ENCODE data around the gene SOX10. TPM values are rescaled to one million over a fixed set of nuclear protein-coding genes. Genes with fewer than 3 reads are reported as not detected.
"Not testable (repeated sequence)": the region's sequence is repeated elsewhere in the genome, so short reads cannot be mapped to it uniquely, and the experiment has no call there.

SOX10 gene
- total RNA-seq, 2 experiments from 2014 or later: not detected

DNA sequence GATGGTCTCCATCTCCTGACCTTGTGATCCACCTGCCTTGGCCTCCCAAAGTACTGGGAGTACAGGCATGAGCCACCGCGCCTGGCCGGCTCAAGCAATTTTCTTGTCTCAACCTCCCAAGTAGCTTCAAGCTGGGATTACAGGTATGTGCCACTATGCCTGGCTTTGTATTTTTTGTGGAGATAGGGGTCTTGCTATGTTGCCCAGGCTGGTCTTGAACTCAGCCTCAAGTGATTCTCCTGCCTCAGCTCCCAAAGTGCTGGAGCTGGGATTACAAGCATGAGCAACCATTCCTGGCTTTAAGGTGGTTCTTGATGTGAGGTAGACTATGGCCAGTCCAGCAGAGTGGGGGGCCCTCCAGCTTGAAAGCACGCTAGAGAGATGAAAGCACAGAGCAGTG, 23.3 kb downstream of the SOX10 start:
- H3K9me3 Mint-ChIP-seq: no peaks in the 10 kb centered on the region
- H3K36me3 Mint-ChIP-seq: peaks cover 36% of the 10 kb centered on the region
- H3K4me1 Mint-ChIP-seq: peaks cover 13% of the 10 kb centered on the region
- H3K4me3 Mint-ChIP-seq: no peak overlapping the region
- no peak overlapping the region for H3K27ac Mint-ChIP-seq
- no peaks in the 10 kb centered on the region for H3K27me3 Mint-ChIP-seq
- no peak for DNase-seq

DNA sequence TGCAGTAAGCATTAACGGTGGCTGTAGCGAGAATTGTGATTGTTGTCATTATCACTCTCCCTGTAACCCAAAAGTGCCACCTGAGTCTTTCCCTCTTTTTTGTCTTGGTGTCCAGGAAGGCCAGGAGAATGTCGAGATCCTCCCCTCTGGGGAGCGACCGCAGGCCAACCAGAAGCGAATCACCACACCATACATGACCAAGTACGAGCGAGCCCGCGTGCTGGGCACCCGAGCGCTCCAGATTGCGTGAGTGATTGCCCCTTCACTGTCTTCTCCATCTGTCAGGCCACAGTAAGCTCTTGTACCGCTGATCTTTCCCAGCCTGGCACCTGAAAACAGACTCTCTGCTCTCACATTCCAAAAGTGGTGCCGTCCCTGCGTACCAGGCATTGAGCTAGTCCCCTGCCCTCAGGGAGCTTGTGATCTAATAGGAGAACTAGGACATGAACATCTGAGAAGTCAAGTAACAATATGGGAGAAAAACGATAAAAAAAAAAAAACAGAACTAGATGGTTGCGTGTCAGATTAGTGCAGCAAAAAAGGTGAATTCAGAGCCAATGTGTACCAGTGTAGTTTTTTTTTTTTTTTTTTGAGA, 25.0 kb downstream of the SOX10 start:
- DNase-seq: no peak
- Mint-ChIP-seq H3K4me1 (peaks cover 17% of the 10 kb centered on the region), H3K9me3 (no peaks in the 10 kb centered on the region), H3K27me3 (no peaks in the 10 kb centered on the region), H3K36me3 (peaks cover 33% of the 10 kb centered on the region), H3K27ac (no peak overlapping the region), H3K4me3 (no peak overlapping the region)

DNA sequence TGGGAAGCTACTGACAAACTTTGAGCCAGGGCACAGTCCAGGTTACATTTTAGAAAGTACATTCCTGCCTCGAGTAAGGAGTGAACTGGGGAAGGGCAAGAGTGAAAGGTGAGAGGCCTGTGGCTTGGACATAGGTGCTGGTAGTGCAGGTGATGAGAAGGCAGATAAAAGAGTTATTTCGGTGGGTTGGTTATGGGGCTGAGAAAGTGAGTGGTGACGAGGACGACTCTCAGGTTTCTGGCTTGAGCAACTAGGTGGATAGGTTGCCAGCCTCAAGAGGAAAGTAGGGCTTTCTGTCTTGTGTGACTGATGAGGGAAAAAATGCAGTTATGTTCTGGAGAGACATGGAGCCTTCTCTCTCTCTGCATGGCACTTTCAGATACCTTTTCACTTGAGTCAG, 27.1 kb downstream of the SOX10 start:
- Mint-ChIP-seq H3K9me3 (no peaks in the 10 kb centered on the region), H3K36me3 (peaks cover 29% of the 10 kb centered on the region), H3K27ac (no peak overlapping the region), H3K4me3 (no peak overlapping the region), H3K4me1 (peaks cover 24% of the 10 kb centered on the region), H3K27me3 (peaks cover 7% of the 10 kb centered on the region)
- no peak for DNase-seq

DNA sequence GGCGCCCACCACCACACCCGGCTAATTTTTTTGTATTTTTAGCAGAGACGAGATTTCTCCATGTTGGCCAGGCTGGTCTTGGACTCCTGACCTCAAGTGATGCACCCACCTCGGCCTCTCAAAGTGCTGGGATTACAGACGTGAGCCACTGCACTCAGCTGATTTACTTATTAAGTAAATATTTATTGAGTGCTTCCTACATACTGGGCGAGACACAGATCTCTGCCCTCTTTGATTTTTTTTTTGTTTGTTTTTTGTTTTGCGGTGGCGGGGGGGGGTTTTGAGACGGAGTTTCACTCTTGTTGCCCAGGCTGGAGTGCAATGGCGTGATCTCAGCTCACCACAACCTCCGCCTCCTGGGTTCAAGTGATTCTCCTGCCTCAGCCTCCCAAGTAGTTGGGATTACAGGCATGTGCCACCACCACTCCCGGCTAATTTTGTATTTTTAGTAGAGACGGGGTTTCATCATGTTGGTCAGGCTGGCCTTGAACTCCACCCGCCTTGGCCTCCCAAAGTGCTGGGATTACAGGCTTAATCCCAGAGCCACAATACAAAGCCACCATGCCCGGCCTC, 28.4 kb downstream of the SOX10 start:
- H3K9me3 Mint-ChIP-seq, H3K27ac Mint-ChIP-seq, DNase-seq, H3K4me3 Mint-ChIP-seq: not testable (repeated sequence)
- H3K4me1 Mint-ChIP-seq: peaks cover 26% of the 10 kb centered on the region
- peaks cover 24% of the 10 kb centered on the region for H3K36me3 Mint-ChIP-seq
- peaks cover 16% of the 10 kb centered on the region for H3K27me3 Mint-ChIP-seq

DNA sequence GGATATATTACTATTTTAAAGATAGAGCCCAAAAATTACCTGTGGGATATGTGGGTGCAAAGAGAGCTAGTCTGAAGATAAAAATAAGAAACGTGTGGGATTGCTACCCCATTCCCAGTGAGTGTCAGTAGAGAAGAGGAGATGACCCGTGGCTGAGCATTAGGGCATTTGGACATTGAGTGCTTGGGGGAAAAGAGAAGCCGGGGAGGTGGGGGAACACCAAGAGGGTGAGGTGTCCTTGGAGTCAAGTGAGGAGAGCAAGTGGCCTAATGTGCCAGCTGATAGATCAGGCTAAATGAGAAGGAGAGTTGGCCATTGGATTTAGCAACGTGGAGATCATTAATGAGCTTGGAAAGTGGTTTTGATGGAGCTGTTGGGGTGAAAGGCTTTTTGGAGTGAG, 29.7 kb downstream of the SOX10 start:
- H3K27ac Mint-ChIP-seq: no peak overlapping the region

DNA sequence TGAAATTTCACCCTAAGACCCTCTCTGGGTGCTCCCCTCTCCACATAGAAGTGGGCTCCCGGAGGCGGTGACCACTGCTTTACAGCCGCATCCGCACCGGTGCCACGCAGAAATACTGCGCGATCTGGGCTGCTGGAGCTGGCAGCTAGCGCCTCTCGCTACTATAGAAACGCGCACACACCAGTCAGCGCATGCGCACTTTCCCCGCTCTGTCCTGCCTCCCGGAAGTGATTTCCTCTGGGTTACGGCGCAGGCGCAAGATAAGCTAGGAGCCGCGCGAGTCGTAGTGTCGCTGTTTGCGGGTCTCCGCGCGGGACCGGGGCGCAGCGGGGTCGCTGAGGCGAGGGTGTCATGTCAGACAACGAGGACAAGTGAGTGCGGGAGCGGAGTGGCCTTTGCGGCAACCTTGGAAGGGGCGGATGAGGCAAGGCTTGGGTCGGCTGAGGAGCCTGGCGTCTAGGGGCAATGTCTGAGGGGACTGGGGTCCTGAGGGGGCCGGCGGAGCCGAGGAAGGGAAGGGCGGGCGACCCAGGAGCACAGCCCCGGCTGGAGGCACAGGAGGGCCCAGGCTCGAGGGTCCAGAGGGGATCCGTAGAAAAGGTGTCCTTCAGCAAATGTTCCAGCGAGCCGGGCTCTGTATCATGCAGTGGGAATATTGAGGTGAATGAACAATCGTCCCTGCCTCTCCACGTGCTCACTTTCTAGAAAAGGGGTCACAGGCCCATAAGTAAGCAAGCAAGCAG, 30.7 kb downstream of the SOX10 start, which contains the start of the genes C22orf23 and POLR2F:
Gene C22orf23 (minus strand): TSS at position 165 of the 743 bp plus-strand sequence. CDS start 452 bp downstream, outside the sequence.
Gene POLR2F (plus strand): TSS at position 263 of the 743 bp plus-strand sequence. CDS start 89 bp downstream, at position 352.
- Mint-ChIP-seq H3K36me3 (peaks cover 10% of the 10 kb centered on the region), H3K27me3 (peaks cover 16% of the 10 kb centered on the region), H3K4me1 (peaks cover 26% of the 10 kb centered on the region), H3K4me3 (peak within 1 kb of the TSS; percentile 93), H3K9me3 (no peaks in the 10 kb centered on the region), H3K27ac (peak within 1 kb of the TSS; percentile 89)
- peak; percentile 94 for DNase-seq

More for the DNA sequence above, 29.7 kb downstream of the SOX10 start:
- DNase-seq: no peak
- Mint-ChIP-seq H3K36me3 (peaks cover 20% of the 10 kb centered on the region), H3K9me3 (no peaks in the 10 kb centered on the region), H3K4me1 (peaks cover 26% of the 10 kb centered on the region), H3K4me3 (peak overlapping the region; percentile 93), H3K27me3 (peaks cover 16% of the 10 kb centered on the region)

DNA sequence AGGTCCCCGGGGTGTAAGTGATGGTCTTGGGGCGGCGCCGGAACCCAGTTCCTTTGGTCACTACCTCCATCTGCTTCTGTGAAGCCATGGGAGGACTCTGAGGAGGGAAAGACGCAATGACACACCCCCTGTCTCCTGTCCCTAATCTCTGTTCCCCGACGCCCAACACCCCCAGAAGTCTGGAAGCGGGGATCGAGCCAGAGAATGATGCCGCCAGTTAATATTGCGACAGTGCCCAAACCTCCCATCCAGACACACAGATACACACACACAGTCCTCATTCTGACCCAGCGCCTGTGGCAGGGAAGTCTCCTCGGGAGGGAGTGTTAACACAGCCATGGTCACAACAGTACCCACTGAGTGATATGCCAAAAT, 31.3 kb downstream of the SOX10 start:
- peaks cover 16% of the 10 kb centered on the region for H3K27me3 Mint-ChIP-seq
- H3K9me3 Mint-ChIP-seq: no peaks in the 10 kb centered on the region
- peak overlapping the region; percentile 93 for H3K4me3 Mint-ChIP-seq
- no peak for DNase-seq
- H3K27ac Mint-ChIP-seq: no peak overlapping the region
- H3K36me3 Mint-ChIP-seq: peaks cover 8% of the 10 kb centered on the region
- H3K4me1 Mint-ChIP-seq: peaks cover 26% of the 10 kb centered on the region

DNA sequence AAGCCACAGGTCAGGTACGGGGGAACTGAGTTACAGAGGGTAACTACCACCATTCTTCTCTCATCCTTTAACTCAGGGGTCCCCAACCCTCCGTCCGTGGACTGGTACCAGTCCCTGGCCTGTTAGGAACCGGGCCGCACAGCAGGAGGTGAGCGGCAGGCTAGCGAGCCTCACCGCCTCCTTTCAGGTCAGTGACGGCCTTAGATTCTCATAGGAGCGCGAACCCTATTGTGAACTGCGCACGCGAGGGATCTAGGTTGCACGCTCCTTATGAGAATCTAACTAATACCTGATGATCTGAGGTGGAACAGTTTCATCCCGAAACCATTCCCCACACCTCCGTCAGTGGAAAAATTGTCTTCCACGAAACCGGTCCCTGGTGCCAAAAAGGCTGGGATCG, 31.7 kb downstream of the SOX10 start:
- H3K4me1 Mint-ChIP-seq: peaks cover 26% of the 10 kb centered on the region
- peaks cover 16% of the 10 kb centered on the region for H3K27me3 Mint-ChIP-seq
- not testable (repeated sequence) for H3K27ac Mint-ChIP-seq, DNase-seq, H3K9me3 Mint-ChIP-seq, H3K36me3 Mint-ChIP-seq
- H3K4me3 Mint-ChIP-seq: peak overlapping the region; percentile 93

DNA sequence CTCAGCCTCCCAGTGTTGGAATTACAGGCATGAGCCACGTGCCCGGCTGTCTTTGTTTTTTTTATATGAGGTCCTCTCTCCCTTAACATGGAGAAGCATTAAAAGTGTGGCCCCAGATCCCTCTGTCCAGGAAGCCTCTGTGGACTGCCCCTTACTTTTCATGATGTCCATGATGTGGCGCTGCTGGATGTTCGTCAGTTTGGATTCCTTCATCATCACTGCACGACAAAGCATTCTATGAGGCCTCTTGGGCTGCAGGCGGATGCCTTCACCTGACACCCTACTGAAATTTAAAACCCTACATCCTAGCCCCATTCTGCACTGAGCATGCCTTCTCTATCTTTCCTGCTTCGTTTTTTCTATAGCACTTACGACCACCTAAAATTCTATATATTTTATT, 33.0 kb downstream of the SOX10 start:
- Mint-ChIP-seq H3K36me3 (no peaks in the 10 kb centered on the region), H3K9me3 (no peaks in the 10 kb centered on the region), H3K27ac (no peak overlapping the region), H3K4me1 (peaks cover 18% of the 10 kb centered on the region), H3K4me3 (no peak overlapping the region), H3K27me3 (peaks cover 16% of the 10 kb centered on the region)
- DNase-seq: no peak

DNA sequence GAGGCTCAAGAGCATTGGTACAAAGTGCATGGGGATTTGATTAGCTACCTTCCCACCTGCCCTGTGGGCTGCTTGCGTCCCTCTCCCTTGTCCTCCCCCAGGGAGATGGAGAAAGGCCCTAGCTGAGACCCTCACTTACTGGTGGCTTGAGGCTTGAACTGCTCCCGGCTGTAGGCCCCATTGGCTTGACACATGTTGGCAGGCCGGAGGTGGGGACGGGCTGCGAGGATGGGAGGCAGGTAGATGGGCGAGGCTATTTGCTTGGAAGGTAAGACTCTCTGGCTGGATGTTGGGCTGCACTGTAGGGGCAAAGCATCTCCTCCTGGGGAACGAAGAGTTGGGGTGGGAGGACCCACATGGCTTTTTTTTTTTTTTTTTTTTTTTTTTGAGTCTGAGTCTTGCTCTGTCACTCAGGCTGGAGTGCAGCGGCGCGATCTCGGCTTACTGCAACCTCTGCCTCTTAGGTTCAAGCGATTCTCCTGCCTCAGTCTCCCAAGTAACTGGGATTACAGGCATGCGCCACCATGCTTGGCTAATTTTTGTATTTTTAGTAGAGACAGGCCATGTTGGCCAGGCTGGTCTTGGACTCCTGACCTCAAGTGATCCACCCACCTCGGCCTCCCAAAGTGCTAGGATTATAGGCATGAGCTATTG, 37.1 kb downstream of the SOX10 start:
- H3K4me3 Mint-ChIP-seq, H3K36me3 Mint-ChIP-seq, DNase-seq, H3K27me3 Mint-ChIP-seq, H3K9me3 Mint-ChIP-seq, H3K27ac Mint-ChIP-seq, H3K4me1 Mint-ChIP-seq: not testable (repeated sequence)

DNA sequence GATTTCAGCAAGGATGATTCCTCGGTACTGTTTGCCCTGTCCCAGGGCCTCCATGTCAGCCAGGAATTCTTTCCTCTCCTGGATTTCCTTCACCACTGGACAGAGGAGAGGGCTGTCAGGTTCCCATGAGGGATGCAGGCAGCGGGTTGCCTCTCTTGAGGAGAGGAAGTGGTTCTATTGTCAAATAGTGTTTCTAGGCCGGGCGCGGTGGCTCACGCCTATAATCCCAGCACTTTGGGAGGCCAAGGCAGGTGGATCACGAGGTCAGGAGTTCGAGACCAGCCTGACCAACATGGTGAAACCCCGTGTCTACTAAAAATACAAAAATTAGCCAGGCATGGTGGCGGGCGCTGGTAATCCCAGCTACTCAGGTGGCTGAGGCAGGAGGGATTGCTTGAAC, 39.9 kb downstream of the SOX10 start:
- not testable (repeated sequence) for H3K9me3 Mint-ChIP-seq, H3K36me3 Mint-ChIP-seq, H3K27ac Mint-ChIP-seq, DNase-seq, H3K27me3 Mint-ChIP-seq, H3K4me3 Mint-ChIP-seq, H3K4me1 Mint-ChIP-seq

DNA sequence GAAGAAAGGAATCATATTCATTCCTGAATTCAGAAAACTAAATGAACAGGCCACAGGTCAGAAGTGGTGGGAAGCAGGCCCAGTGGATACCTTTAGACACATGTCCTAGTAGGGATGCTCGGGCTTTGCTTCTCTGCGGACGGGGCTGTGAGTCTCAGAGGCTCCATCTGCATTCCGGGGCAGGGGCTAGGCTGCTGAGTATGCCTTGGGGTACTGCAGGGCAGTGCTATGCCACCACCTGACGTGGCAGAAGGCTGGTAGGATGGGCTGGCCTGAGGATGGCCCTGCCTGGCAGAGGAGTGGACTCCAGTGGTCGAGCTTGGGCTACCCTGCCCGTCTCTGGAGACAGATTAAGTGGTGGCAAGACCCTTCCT, 40.5 kb downstream of the SOX10 start:
- Mint-ChIP-seq H3K27ac (no peak overlapping the region), H3K36me3 (peaks cover 3% of the 10 kb centered on the region)

DNA sequence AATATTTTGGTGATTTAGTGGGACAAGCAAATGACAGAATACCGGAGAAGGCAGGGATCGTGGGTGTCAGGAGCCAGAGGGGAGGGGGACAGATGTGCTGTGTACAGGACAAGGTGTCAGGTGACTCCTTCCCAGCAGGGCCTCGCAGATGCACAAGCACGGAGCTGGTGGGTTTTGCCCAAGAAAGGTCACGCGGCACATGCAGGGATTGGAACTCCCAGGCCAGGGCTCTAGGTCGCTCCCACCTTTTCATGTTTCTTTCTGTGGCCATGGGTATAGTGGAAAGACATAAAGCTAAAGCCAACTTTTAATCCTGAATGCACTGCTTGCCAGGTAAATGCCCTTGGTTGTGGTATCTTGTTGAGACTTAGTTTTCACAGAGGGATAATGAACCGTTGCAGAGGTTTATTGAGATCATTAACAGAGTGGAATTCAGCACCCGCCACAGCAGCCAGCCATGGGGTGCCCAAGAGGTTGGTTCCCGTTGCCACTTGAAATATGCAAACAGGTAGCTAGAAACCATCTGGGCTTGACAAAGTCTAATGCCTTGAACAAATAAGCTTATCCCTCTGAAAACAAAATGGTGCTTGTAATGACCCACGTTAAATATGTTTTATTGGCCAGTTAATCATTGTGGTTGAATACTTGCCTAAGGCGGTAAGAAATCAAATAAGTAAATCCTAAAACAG, 41.1 kb downstream of the SOX10 start:
- peaks cover 3% of the 10 kb centered on the region for H3K36me3 Mint-ChIP-seq
- no peaks in the 10 kb centered on the region for H3K9me3 Mint-ChIP-seq
- no peaks in the 10 kb centered on the region for H3K4me1 Mint-ChIP-seq
- no peak for DNase-seq
- no peaks in the 10 kb centered on the region for H3K27me3 Mint-ChIP-seq
- no peak overlapping the region for H3K4me3 Mint-ChIP-seq
- H3K27ac Mint-ChIP-seq: no peak overlapping the region

More for the DNA sequence above, 40.5 kb downstream of the SOX10 start:
- Mint-ChIP-seq H3K27me3 (no peaks in the 10 kb centered on the region), H3K9me3 (no peaks in the 10 kb centered on the region), H3K4me3 (no peak overlapping the region), H3K4me1 (no peaks in the 10 kb centered on the region)
- no peak for DNase-seq

DNA sequence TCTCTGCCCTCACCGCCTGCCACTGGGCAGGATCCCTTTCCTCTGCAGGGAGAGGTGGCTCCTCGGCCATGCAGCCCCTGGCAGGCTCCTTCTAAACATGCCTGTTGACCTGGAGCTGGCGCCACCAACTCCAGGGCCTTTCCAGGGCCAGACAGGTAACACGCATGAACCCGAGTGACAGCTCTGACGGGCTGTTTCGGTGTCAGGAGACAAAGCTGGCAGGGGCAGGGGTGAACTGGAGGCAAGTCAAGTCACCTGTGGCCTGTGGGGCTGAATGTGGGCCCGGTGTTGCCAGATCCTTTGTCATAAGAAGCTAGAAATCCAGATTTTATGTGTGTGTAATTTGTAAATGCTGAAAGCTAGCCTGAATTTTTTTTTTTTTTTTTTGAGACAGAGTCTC, 42.2 kb downstream of the SOX10 start:
- Mint-ChIP-seq H3K4me3 (no peak overlapping the region), H3K36me3 (peaks cover 3% of the 10 kb centered on the region), H3K9me3 (no peaks in the 10 kb centered on the region), H3K27me3 (no peaks in the 10 kb centered on the region), H3K27ac (no peak overlapping the region), H3K4me1 (no peaks in the 10 kb centered on the region)
- no peak for DNase-seq

Data from activated naive CD8-positive, alpha-beta T cell treated with anti-CD3 and anti-CD28 coated beads for 36 hours (primary cell).